GM21367 (cell line): ENCODE results near the gene ADAMTS8.

Source experiments
- ATAC-seq: cut with Tn5 transposase; IDR thresholded peaks from one replicate; pipeline ENCODE4 v1.9.1; 2021; ENCODE audit not compliant: unreplicated experiment

ADAMTS8 gene

DNA sequence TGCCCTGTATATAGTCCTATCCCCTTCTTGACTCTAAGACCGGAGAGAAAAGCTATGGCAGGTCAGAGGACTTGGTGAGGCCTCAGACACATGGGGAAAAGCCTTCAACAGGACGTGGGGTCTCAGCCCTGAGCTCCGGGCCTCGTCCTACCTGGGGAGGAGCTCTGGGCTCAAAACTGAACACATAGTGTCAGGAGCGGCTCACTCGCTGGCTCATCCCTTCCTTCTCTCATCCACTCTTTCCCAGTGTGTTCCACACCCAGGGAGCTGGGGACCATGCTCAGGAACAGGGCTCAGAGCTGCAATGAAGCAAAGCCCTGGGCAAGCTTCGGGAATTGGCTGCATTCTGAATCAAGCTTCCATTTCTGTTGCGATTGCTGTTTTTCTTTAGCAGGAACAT is 34.5 kb upstream of the ADAMTS8 start:
- ATAC-seq = no peak

DNA sequence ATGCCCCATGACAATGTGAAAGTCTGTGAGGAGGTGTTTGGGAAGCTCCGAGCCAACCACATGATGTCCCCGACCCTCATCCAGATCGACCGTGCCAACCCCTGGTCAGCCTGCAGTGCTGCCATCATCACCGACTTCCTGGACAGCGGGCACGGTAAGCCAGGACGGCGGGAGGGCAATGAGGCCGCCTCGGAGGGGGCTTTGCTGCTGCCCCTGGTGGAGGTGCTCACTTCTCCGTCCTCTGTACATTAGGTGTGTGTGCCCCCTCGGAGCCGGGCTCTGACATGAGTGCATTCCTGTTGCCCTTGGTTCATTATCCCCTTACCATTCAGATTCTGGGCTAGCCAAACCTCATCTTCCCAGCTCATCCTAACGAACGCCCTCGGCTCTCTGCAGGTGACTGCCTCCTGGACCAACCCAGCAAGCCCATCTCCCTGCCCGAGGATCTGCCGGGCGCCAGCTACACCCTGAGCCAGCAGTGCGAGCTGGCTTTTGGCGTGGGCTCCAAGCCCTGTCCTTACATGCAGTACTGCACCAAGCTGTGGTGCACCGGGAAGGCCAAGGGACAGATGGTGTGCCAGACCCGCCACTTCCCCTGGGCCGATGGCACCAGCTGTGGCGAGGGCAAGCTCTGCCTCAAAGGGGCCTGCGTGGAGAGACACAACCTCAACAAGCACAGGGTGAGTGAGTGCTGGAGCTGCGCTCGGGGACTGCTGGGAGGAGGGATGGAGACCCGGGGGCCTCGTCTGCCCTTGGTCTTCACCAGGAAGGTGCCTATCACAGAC is 33.9 kb upstream of the ADAMTS8 start:
- no peak for ATAC-seq

DNA sequence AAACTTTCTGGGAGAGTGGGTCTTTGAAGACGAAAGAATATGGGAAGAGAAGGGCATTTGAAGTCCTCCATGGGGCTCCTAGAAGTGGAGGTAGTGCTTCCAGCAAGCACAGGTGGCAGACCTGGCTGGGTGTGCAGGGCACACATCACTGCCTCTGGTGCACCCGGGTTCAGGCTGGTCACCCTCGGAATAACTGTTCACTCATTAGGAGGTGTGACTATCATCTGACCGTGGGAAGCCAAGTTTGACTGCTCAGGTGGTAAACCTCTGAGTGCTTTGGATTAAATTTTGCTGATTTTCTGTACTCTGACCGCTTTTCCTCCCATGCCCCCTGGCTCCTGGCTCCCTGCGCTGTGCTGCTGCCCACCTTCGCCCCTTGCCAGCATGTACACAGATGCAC is 31.1 kb upstream of the ADAMTS8 start:
- no peak for ATAC-seq

DNA sequence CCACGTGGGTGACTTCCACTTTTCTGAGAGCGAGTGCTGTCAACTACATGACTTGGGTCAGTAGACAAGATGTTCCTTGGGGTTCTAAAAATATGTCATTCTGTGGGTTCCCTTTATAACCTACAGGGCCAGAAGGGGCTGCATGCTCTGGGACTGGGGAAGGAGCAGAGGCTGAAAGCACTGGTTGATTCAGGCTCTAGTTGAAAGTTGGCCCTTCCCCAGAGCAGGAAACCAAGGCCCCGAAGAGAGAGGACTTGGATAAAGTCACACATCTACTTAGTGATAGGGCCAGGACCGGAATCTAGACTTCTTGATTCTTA is 30.0 kb upstream of the ADAMTS8 start:
- ATAC-seq = no peak

DNA sequence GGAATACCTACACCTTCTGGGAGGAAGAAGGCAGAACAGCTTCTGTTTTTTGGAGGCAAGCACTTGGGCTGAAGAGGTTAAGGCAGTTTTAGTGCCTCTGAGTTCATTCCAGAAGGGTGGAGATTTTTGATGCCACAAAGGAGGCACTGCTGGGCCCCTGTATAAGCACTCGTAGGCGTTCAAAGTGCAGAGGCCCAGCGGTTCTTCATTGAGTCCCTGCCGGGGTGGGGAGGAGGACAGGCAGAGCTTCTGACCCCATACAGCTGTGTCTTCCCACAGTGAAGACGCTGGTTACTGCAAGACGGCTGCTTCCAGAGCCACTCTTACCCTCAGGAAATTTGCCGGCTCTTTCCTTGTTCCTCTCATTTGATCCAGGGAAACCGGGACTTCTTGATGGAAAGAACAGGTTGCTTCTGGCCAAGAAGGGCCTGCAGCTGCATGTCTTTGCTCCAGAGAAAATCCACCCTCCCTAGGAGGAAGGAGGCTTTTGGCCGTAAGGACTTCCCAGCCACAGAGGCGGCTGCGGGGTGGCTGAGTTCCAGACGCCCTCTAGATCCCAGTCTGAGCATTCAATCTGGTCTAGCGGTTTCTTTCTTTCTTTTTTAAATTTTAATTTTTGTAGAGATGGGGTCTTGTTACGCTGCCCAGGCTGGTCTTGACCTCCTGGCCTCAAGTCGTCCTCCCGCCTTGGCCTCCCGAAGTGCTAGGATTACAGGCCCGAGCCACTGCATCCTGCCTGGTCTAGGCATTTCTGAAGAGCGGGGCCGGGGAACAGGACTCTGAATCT is 29.4 kb upstream of the ADAMTS8 start:
- ATAC-seq = no peak

DNA sequence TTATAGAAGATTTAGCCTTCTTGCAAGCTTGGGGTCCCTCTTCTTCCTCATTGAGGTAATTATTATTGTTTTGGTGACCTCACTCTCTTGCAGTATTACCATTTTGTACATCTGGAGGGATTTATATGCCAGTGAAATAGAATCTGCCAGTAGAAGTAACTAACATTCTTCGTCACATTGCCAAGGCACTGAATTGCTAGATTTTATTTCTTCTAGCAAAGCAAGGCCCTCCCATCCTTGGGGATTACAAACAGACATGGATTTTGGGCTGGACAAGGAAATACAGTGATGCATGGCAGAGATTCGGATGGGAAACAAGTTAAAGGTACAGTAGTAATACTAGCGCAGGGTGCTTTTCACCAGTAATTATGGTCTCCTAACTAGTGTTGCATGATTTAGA is 27.9 kb upstream of the ADAMTS8 start:
- ATAC-seq = no peak

DNA sequence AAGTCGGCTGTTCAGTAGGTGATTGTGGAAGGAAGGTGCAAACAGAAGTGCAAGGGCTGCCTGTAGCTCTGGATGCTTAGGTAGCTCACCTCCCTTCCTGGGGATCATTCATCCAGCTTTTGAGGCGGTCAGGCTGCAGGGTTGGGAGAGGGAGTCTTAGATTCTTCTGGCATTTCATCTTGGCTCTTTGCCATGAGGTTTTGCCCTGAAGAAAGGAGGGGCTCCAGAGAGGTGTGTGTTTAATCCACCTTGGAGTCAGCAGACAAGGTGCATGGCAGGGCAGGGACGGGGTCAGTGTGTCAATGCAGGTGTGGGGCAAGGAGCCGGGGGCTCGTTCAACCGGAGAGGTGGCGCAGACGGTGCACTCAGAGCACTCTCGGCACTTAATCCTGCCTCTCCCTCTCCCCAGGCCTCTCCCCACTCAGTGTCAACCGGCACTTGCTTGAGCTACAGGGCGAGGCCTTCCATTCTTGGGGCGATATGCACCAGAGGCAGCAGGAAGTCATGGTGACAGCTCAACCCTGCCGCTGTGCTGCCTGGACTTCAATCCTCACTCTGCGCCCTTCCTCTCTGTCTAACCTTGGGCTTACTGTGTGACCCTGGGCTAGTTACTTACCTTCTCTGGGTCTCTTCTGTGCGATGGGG is 27.2 kb upstream of the ADAMTS8 start:
- no peak for ATAC-seq

DNA sequence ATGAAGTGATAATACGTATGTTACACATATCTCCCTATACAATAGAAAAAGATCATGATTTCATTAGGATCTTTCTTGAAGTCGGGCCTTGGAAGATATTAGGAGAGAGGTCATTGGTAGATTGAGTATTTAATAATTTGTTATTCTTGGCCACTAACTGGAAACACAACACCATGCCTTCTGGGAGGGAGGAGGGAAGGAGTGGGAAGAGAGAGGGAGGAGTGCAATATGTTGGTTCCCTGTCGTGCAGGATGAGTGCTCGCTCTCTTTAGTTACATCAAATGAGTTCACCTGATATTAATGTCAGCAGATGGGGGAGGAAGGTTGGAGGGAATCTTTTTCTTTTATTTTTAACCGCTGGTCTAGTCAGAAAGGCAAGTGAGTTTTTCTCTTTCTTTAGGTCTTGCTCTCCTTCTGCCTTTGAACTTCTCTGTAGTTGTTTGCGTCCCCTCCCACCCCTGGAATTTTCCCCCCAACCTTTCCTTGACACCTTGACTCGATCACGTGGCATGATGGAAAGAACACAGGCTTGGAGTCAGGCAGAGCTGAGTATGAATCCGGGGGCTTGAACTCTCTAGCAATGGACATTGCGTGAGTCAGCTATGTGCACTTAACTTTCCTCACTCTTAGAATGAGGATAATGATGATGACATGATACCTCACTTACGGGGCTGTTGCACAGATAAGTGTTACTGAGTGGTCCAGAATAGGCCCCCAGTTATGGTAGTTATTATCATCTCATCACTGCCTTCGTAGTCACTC is 26.3 kb upstream of the ADAMTS8 start:
- no peak for ATAC-seq

DNA sequence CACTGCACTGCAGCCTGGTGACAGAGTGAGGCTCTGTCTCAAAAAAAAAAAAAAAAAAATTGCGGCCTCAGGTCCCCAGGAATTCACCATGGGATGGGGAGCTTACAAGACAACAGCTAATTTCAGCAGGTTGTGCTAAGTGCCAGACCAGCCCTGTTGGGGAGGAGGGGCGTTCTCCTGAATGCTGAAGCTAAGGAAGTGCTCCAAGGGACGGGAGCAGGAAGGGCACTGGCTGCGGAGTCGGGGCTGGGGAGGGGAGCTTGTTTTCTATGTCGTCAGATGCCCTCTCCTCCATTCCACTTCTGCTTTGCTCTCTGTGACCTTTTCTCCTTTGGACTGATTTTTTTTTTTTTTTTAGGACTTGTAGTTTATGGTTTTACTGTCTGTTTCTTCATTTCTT is 24.5 kb upstream of the ADAMTS8 start:
- no peak for ATAC-seq

DNA sequence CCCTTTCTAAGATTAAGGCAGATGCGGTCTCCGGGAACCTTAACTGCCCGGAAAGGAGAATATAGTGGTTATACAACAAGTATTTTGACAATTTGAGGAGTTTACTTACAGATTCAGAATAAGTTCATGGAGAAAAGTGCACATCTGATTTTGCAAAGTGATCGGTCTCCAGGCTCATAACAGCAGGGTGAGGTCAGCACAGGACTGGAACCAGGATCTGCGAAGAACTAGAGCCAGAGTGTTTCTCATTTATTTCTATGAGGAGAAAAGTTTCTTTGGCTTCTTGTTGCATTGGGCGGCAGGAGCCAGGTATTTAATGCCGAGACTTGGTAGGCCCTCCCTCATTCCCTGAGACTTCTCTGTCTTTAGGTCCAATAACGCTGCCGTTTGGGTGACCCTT is 23.8 kb upstream of the ADAMTS8 start:
- ATAC-seq = no peak

DNA sequence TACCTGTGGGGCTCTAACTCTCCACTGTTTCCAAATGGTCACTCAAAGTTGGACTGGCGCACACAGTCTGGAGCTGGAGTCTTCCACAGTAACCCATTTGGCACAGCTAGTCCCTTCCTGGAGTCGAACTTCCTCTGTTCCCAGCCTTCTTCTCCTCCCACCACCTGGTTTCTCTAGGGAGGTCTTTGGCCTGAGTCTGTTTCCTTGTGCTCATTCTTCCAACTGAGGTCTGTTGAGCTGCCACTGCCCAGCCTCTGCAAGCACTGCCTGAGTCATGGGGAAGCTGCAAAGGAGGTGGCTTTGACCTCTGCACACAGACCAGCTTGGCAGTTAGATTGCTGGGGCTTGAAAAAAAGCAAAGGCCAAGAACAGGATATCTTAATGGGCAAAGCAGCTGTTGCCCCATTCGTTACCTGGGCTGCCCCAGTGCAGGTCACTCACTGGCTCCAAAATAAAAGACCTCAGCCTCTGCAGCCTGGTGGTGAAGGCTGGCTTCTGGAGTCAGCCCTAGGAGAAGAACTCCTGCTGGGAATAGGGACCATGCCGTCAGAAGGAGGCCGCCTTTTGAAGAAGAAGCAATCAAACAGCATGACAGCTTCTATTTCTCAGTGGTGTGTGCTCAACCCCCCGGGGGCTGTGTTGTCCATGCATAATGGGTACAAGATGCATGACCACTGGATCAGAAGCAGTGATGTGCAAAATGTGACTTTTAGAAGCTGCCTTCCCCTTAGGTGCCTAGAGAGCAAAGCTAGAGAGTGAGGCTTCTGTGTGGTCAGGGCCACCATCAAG is 23.0 kb upstream of the ADAMTS8 start:
- ATAC-seq = no peak

DNA sequence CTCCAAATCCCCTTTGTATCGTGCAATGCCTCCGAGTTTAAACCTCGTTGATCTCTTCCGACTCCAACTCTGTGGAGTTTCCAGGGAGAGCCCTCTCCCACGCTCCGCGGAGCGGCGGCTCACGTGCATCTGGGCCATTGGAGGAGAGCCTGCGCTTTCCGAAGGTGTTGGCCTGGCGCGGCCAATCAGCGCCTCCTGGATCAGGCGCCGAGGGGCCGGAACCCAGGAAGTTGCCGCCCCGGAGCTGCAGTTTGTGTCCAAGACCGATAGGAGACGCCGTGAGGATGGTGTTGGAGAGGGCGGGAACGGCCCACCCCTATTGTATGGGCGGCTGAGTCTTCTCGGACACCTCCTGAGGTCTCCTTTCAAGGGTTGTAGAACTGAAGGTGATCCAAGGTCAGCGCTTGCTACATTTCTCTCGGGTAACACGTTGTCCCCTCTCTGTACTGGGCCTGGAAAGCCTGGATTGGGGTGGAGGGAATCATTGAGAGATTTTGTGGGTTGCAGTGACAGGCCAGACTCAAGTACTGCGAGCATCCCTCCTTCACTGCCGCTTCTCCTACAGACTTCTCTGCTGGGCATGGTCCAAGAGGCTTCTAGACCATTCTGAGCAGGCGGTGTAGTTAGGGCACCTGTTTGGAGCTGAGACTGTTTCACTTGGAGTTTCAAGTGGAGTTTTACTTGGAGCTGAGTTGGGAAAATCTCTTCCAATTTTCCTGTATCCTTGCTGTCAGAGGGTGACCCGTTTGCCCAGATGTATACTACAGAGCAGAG is 21.8 kb upstream of the ADAMTS8 start:
- no peak for ATAC-seq

DNA sequence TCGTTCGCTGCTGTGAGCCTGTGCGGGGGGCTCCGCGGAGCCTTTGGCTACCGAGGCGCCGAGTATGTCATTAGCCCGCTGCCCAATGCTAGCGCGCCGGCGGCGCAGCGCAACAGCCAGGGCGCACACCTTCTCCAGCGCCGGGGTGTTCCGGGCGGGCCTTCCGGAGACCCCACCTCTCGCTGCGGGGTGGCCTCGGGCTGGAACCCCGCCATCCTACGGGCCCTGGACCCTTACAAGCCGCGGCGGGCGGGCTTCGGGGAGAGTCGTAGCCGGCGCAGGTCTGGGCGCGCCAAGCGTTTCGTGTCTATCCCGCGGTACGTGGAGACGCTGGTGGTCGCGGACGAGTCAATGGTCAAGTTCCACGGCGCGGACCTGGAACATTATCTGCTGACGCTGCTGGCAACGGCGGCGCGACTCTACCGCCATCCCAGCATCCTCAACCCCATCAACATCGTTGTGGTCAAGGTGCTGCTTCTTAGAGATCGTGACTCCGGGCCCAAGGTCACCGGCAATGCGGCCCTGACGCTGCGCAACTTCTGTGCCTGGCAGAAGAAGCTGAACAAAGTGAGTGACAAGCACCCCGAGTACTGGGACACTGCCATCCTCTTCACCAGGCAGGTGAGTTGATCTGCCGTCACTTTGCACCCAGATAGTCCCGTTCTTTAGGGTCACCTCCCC is 21.0 kb upstream of the ADAMTS8 start:
- ATAC-seq = no peak

DNA sequence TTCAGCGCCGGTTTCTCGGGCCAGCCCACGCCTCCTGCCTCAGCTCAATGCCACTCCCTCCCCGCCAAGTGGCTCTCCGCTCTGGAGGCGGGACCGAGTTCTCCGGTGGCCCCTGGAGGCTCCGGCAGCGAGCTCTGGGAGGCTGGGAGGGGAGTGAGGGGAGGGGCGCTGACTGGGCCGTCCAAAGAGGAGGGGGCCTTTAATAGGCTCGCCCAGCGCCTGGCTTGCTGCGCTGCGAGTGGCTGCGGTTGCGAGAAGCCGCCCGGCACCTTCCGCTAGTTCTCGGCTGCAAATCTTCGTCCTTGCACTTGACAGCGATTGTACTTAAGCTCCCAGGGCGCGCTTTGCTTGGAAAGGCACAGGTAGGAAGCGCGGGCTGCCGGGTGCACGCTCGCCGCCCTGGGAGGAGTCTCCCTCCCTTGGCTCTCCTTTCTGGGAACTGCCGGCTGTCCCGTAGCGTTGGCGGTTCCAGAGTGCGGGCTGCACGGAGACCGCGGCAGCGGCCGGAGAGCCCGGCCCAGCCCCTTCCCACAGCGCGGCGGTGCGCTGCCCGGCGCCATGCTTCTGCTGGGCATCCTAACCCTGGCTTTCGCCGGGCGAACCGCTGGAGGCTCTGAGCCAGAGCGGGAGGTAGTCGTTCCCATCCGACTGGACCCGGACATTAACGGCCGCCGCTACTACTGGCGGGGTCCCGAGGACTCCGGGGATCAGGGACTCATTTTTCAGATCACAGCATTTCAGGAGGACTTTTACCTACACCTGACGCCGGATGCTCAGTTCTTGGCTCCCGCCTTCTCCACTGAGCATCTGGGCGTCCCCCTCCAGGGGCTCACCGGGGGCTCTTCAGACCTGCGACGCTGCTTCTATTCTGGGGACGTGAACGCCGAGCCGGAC is 20.3 kb upstream of the ADAMTS8 start, which contains the start of gene ADAMTS15:
Gene ADAMTS15 (plus strand): TSS at position 230 of the 894 bp plus-strand sequence. CDS start 329 bp downstream, at position 559.
- ATAC-seq = peak; percentile 44

DNA sequence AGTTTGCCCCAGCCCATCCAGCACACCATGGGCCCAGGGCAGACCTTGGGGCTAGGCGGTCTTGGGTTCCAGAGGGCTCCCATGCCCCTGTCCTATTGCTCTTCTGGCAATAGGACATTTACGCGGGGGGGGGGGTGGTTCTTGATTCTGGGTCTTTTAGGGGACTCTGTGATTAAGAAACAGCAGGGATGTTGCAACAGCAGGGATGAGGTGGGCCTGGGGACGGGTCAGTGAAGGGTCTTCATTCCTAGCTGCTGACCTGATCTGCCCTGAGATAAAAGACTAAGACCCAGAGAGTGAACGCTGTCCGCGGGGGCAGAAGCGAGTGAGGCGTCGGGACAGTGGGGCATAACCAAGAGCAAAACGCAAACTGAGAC is 19.6 kb upstream of the ADAMTS8 start:
- ATAC-seq = no peak

DNA sequence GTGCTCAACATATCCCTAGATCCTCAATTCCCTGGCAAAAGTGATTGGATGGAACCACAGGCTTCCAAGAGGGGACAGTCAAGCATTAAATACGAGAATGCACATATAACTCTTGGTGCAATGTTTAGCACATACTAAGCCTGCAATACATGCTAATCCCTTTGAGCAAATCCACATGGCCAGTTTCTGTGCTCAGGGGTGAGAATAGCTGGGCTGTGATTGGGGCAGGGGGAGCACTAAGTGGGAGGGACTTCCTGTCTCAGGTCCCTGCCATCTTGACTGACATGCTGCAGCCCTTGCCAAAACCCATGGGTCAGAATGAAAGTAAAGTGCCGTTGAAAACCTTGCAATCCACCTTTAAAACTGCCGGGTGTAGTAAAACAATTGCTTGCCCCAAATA is 17.4 kb upstream of the ADAMTS8 start:
- no peak for ATAC-seq

DNA sequence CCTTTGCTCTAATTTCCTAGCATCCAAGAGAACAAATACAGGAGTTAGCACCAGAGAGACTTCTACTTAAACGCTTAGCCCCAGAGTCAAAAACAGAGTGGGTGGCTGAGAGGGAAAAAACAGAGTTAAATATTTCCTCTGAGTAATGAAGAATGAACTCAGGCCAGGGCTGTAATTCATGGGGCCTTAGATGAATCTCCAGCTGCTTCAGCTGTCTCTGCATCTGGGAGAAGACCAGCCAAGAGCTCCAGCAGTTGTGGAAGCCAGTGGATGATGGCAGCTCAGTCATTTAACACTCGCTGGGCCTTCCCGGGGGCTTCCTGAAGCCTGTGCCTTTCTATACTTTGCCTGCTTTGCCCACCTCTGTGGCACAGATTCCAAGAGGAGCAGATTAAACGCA is 14.3 kb upstream of the ADAMTS8 start:
- ATAC-seq = no peak

DNA sequence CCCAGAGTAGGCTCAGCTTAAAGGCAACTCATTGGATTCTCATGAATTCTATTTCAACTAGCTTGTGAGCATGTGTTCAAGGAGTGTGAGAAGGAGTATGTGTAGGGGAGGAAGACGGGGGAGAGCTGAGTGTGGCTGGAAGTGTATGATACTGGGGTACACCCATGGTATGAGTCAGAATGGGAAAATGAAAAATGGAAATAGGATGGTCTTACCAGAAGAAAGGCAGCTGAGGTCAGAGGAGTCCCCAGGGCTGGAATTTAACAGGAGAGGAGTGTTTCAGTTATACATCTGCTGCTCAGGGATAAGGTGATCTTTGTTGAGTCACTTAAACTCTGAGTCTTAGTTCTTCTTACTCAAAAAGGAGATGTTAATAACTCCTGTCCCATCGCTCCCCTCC is 13.3 kb upstream of the ADAMTS8 start:
- ATAC-seq = no peak
